Esophagus muscularis mucosa (tissue), 4 donors: ENCODE data around the gene SLC8A1. TPM values are rescaled to one million over a fixed set of nuclear protein-coding genes. Genes with fewer than 3 reads are reported as not detected.

ENCODE experiments used
- DNase-seq: peaks from one replicate; pipeline ENCODE4 v3.0.0-alpha.2; 2017; ENCODE audit errors: extremely low spot score
- H3K27ac ChIP-seq, 4 donors: fragments of 200-600 bp; sonication (generic); replicated peaks in 1 of 4; 1 replicate in 3 of 4; 2 replicates in 1 of 4; pipeline ENCODE4 v1.5.1; 2016 to 2019; ENCODE audit warnings: mild to moderate bottlenecking in 1 of 4
- H3K27me3 ChIP-seq, 4 donors: fragments of 200-600 bp; sonication (generic); one replicate each; pipeline versions ENCODE4 v1.5.1 to v1.6.0; 2016 to 2019
- H3K36me3 ChIP-seq, 4 donors: fragments of 200-600 bp; sonication (generic); one replicate each; pipeline ENCODE4 v1.5.1; 2016 to 2019
- H3K4me1 ChIP-seq, 4 donors: fragments of 200-600 bp; sonication (generic); one replicate each; pipeline ENCODE4 v1.5.1; 2016 to 2019
- H3K4me3 ChIP-seq, 4 donors: fragments of 200-600 bp; sonication (generic); 1 replicate in 2 of 4; 2 replicates in 2 of 4; pipeline ENCODE4 v1.5.1; 2016 to 2019; ENCODE audit warnings: mild to moderate bottlenecking in 4 of 4, moderate library complexity in 1 of 4
- H3K9me3 ChIP-seq, 4 donors: fragments of 200-600 bp; sonication (generic); 1 replicate in 3 of 4; 2 replicates in 1 of 4; pipeline ENCODE4 v1.5.1; 2016 to 2019
- EP300 ChIP-seq: sonication (generic); formaldehyde crosslinking; IDR thresholded peaks from one replicate; pipeline ENCODE4 v1.6.1; 2017; ENCODE audit warnings: antibody characterized with exemption
- POLR2A ChIP-seq: fragments of 450-650 bp; IDR thresholded peaks from one replicate; pipeline ENCODE4 v1.6.1; 2017; ENCODE audit warnings: antibody characterized with exemption, moderate library complexity, mild to moderate bottlenecking, low read depth
- POLR2AphosphoS5 ChIP-seq, 2 donors: sonication (generic); formaldehyde crosslinking; IDR thresholded peaks; one replicate each; pipeline ENCODE4 v1.6.1; 2017; ENCODE audit warnings: antibody characterized with exemption in 2 of 2
- WGBS: methylation state at CpG from one replicate; pipeline ENCODE4 v1.1.5; 2018; 5-methylcytosine and 5-hydroxymethylcytosine counted together
- intact Hi-C: fragments of 100-400 bp; cut with DNase I; formaldehyde crosslinking; loops from one replicate; pipeline ENCODE4 v1.15.1; 2023
- total RNA-seq, 4 donors: library from RNA; depleted of rRNA; stranded (reverse); fragments of >200 nt; gene quantifications; one replicate each; pipeline versions ENCODE4 v1.1.0 to v1.2.1, GENCODE V29; 2016
- TF ChIP-seq, protein P1 (sequence below), 3 experiments: fragments of 200-600 bp in 2 of 3; fragments of 450-650 bp in 1 of 3; sonication (generic) in 2 of 3; IDR thresholded peaks; one replicate each; pipeline ENCODE4 v1.5.1; 2017 to 2019; ENCODE audit warnings: antibody characterized with exemption in 3 of 3, mild to moderate bottlenecking in 2 of 3, moderate library complexity in 1 of 3

The SLC8A1 gene
- total RNA-seq, 4 donors from 2014 or later, result 105 to 166 (median 157) TPM

DNA sequence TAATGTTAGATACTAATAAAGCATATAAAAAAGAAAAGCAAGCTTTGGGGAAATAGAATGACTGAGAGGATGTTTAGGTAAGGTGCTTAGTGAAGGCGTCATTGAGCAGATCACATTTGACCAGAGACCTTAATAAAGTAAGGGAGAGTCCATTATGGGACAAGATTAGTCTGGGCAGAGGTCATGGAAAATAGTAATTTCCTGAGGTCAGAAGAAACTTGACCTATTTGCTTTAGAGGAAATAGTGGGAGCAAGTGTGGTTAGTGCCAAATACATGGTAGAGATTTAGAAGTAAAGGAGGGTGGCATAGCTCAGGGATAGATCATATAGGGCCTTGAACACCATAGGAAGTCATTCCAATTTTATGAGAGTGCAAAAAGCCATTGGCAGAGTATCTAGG is 24.5 kb upstream of the SLC8A1 start:
- 90% methylated on average over 1 of the region's 1 CpG for WGBS
- H3K27ac ChIP-seq, result no peak overlapping the region
- H3K27me3 ChIP-seq, result no peaks in the 10 kb centered on the region
- H3K36me3 ChIP-seq, result no peaks in the 10 kb centered on the region
- H3K4me1 ChIP-seq, result peaks cover 0 to 19% (median 5%) of the 10 kb centered on the region in 4 donors
- no peak overlapping the region for H3K4me3 ChIP-seq
- intact Hi-C loops, result no loop called here
- TF ChIP-seq POLR2A (no peak), EP300 (no peak), POLR2AphosphoS5 (IDR thresholded peaks at IDR 0.05) (no peak)
- no peaks in the 10 kb centered on the region for H3K9me3 ChIP-seq
- DNase-seq, result no peak

DNA sequence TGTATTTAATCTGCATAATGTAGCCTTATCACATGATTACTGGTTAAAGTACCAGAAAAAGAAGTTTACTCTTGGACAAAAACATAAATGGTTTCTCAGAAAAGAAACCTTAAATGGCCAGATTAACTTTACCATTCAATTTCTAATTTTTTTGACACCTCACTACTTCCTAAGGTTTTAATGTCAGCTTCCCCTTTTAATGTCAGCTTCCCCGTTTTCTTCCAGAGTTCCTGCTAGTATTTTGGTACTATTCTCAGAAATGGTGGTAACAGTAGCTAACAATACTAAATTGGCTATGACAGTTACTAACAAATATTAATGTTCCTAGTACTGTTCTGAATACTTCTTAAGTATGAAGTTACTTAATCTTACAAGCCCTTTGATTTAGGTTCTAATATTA is 22.4 kb upstream of the SLC8A1 start:
- H3K36me3 ChIP-seq, result no peaks in the 10 kb centered on the region
- intact Hi-C loops, result no loop called here
- no peak for TF ChIP-seq EP300
- no peak for TF ChIP-seq POLR2A
- no peaks in the 10 kb centered on the region for H3K27me3 ChIP-seq
- H3K4me3 ChIP-seq, result no peak overlapping the region
- no peak for DNase-seq
- peaks cover 0 to 20% (median 6%) of the 10 kb centered on the region in 4 donors for H3K4me1 ChIP-seq
- WGBS, result 63% methylated on average over 1 of the region's 1 CpG
- H3K9me3 ChIP-seq, result no peaks in the 10 kb centered on the region
- H3K27ac ChIP-seq, result no peak overlapping the region

DNA sequence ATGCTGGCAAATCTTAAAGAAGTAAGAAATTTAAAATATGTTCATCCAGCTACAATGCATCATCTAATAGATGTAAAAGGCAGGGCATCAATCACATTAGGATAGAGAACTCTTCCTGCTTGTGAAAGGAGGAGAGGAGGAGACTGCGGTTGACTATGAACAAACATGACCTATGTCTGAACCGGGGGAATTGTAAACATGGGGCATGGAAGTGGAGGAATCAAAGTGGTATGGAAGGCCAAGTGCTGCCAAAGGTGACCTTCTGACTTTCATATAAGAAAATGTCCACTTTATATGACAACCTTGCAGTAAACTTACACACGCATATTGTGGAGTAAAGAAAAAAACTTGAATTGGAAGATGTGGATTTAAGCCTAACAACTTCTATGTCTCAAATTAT is 20.0 kb upstream of the SLC8A1 start:
- WGBS, result 66% methylated on average over 3 of the region's 3 CpGs
- H3K9me3 ChIP-seq, result no peaks in the 10 kb centered on the region
- no peak for DNase-seq
- H3K4me1 ChIP-seq, result peaks cover 0 to 15% (median 2%) of the 10 kb centered on the region in 4 donors
- no peaks in the 10 kb centered on the region for H3K27me3 ChIP-seq
- TF ChIP-seq POLR2AphosphoS5 (IDR thresholded peaks at IDR 0.05) (no peak), POLR2A (no peak)
- H3K27ac ChIP-seq, result no peak overlapping the region
- no peaks in the 10 kb centered on the region for H3K36me3 ChIP-seq
- H3K4me3 ChIP-seq, result no peak overlapping the region
- intact Hi-C loops, result no loop called here

DNA sequence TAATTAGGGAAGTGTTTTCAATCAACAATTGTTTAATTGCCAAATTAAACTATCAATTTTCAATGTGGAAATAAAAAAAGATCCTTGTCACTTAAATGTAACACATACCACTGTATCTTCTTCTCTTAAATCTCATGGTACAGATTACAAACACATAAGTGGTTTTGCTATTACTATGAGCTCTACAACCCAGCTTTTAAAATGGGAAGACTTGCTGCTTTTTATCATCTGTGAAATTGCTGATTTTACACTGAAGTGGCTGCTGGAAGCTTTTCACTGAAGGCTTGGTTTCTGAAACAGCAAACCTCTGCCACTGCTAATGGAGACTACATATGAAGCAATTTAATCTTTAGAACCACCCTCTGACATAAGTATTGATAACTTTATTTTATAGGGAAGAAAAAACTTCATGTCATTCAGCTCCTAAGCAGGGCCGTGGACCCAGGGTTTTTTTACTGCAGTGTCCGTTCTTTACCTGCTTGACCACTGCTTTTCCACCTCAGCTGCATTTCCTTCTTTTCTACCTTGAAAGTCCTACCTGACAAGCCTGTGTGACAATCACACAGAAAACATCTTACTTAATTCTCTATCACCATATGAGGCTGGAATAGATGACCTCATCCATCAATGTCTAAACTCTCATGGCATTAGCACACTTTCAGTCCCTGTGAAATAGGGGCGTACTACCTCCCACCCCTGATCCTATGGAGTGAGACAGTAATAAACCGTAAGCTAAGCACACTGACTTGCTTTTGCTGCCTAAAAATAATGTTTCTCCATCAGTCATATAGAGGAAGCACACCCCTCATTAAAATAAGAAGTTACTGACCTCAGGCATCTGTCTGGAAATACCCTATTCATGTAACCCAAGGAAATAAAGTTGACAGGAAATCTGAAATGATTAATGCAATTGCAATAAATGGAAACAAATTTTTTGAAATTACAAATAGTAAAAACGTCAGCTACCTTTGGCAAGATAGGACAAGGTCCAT is 19.2 kb upstream of the SLC8A1 start:
- intact Hi-C loops, result no loop called here
- H3K27ac ChIP-seq, result no peak overlapping the region
- TF ChIP-seq POLR2A (no peak), EP300 (no peak), POLR2AphosphoS5 (IDR thresholded peaks at IDR 0.05) (no peak)
- TF ChIP-seq, protein P1, sequence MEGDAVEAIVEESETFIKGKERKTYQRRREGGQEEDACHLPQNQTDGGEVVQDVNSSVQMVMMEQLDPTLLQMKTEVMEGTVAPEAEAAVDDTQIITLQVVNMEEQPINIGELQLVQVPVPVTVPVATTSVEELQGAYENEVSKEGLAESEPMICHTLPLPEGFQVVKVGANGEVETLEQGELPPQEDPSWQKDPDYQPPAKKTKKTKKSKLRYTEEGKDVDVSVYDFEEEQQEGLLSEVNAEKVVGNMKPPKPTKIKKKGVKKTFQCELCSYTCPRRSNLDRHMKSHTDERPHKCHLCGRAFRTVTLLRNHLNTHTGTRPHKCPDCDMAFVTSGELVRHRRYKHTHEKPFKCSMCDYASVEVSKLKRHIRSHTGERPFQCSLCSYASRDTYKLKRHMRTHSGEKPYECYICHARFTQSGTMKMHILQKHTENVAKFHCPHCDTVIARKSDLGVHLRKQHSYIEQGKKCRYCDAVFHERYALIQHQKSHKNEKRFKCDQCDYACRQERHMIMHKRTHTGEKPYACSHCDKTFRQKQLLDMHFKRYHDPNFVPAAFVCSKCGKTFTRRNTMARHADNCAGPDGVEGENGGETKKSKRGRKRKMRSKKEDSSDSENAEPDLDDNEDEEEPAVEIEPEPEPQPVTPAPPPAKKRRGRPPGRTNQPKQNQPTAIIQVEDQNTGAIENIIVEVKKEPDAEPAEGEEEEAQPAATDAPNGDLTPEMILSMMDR (IDR thresholded peaks at IDR 0.05), result no peak
- no peaks in the 10 kb centered on the region for H3K9me3 ChIP-seq
- no peaks in the 10 kb centered on the region for H3K36me3 ChIP-seq
- DNase-seq, result no peak
- 69% methylated on average over 5 of the region's 5 CpGs for WGBS
- no peak overlapping the region for H3K4me3 ChIP-seq
- no peaks in the 10 kb centered on the region for H3K27me3 ChIP-seq
- H3K4me1 ChIP-seq, result peaks cover 0 to 15% (median 2%) of the 10 kb centered on the region in 4 donors

DNA sequence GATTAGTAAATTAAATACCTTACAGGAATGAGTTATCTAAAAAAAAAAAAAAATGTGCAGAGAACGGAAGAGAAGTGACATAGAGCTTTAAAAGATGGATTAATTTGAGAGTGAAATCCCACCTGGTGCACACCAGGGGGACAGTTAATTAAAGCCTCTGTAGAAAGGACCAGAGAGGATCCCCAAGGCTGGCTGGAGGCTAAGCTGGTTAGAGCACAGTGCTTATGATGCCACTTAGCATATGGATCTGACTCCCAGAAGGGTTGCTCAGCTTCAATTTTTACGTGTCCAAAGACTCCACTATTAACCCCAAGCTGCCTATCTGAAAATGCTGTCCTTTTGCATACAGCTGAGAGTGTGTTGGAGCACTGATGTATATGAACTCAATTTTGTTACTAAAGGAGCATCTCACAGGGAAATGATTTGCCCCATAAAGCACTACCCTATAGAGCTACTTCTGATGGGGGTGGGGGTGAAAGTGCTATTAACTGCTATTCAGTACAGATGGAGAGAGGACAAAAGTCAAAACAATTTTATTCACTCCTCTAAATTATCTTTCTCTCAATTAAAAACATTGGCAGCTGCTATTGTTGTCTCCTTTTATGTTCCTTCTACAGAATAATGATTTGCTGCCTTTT is 15.2 kb upstream of the SLC8A1 start:
- Histone ChIP-seq H3K36me3 (no peaks in the 10 kb centered on the region), H3K4me3 (no peak overlapping the region), H3K27me3 (no peaks in the 10 kb centered on the region), H3K27ac (no peak overlapping the region), H3K9me3 (no peaks in the 10 kb centered on the region), H3K4me1 (peaks cover 0 to 5% (median 2%) of the 10 kb centered on the region in 4 donors)
- 77% methylated on average over 2 of the region's 2 CpGs for WGBS
- intact Hi-C loops, result no loop called here
- no peak for DNase-seq
- no peak for TF ChIP-seq POLR2A
- TF ChIP-seq, protein P1 (IDR thresholded peaks at IDR 0.05), result no peak
- TF ChIP-seq POLR2AphosphoS5 (IDR thresholded peaks at IDR 0.05), result no peak
- no peak for TF ChIP-seq EP300

DNA sequence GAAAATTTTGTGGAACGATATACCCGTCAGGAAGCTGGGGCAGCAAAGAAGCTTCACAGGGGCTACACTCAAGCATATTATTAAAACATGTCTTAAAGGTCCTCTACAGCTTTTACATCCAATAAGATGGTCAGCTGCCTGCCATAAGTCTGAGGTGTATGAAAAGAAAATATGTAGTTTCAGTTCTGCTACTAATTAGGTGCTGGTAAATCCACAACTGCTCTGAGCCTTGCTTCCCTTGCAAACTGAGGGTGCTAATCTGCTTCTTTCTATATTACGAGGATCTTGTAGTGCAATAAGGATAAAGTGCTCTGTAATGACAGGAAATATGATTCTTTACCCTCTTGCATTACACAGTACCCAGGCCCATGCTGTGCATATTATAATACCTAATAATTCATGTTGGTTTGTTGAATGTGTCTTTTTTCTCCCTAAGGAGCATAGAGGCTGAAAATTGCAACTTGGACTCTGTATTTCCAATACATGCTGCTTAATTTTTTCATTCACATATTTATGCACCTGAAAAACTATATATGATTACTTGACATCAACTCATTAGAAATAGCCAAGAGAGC is 14.5 kb upstream of the SLC8A1 start:
- no peaks in the 10 kb centered on the region for H3K36me3 ChIP-seq
- intact Hi-C loops, result no loop called here
- no peaks in the 10 kb centered on the region for H3K27me3 ChIP-seq
- no peak overlapping the region for H3K4me3 ChIP-seq
- H3K9me3 ChIP-seq, result no peaks in the 10 kb centered on the region
- WGBS, result 95% methylated on average over 3 of the region's 3 CpGs
- H3K27ac ChIP-seq, result no peak overlapping the region
- H3K4me1 ChIP-seq, result peaks cover 0 to 3% (median under 1%) of the 10 kb centered on the region in 4 donors
- DNase-seq, result no peak
- no peak for TF ChIP-seq EP300
